DOHH2 (cell line): Measurements from ENCODE around the gene MPPED1.

Experiments
- H3F3A ChIP-seq: fragments of 200-600 bp; sonication (generic), shearing (Covaris generic); 2 replicates; pipeline ENCODE4 v1.6.0; 2016; ENCODE audit warnings: antibody characterized with exemption, mild to moderate bottlenecking; ENCODE audit not compliant: control insufficient read depth, insufficient read depth
- H3K27ac ChIP-seq: fragments of 200-600 bp; sonication (generic); 2 replicates; pipeline ENCODE4 v1.5.1; 2014; ENCODE audit warnings: low read depth, mild to moderate bottlenecking, low read length, moderate library complexity
- H3K27me3 ChIP-seq: fragments of 200-600 bp; sonication (generic); 2 replicates; pipeline ENCODE4 v1.6.1; 2014; ENCODE audit warnings: mild to moderate bottlenecking, low read length, mixed read lengths; ENCODE audit not compliant: control insufficient read depth
- H3K36me3 ChIP-seq: fragments of 200-600 bp; sonication (generic); 2 replicates; pipeline ENCODE4 v1.6.1; 2014; ENCODE audit warnings: mild to moderate bottlenecking, low read length, moderate library complexity, mixed read lengths; ENCODE audit not compliant: control insufficient read depth
- H3K4me1 ChIP-seq: fragments of 200-600 bp; sonication (generic); 2 replicates; pipeline ENCODE4 v1.6.1; 2014; ENCODE audit warnings: mild to moderate bottlenecking, low read length, mixed read lengths; ENCODE audit not compliant: control insufficient read depth
- H3K4me2 ChIP-seq: fragments of 200-600 bp; sonication (generic); 2 replicates; pipeline ENCODE4 v1.6.0; 2014; ENCODE audit warnings: mild to moderate bottlenecking, low read length, moderate library complexity
- H3K4me3 ChIP-seq: fragments of 200-600 bp; sonication (generic); 2 replicates; pipeline ENCODE4 v1.5.1; 2014; ENCODE audit warnings: mild to moderate bottlenecking, low read length, mixed read lengths
- H3K79me2 ChIP-seq: fragments of 200-600 bp; sonication (generic); 2 replicates; pipeline ENCODE4 v1.6.1; 2014; ENCODE audit warnings: mild to moderate bottlenecking, low read length, mixed read lengths; ENCODE audit not compliant: control insufficient read depth
- H3K9me2 ChIP-seq: fragments of 200-600 bp; sonication (generic); replicated peaks from 2 replicates; pipeline ENCODE4 v1.6.1; 2014; ENCODE audit warnings: mild to moderate bottlenecking, low read length, mixed read lengths; ENCODE audit not compliant: control insufficient read depth
- H3K9me3 ChIP-seq: fragments of 200-600 bp; sonication (generic); 2 replicates; pipeline ENCODE4 v1.6.1; 2014; ENCODE audit warnings: antibody characterized with exemption, low read length, mixed read lengths; ENCODE audit not compliant: control insufficient read depth, insufficient read depth
- H4K20me1 ChIP-seq: fragments of 200-600 bp; sonication (generic); 2 replicates; pipeline ENCODE4 v1.6.0; 2014; ENCODE audit warnings: low read depth, mild to moderate bottlenecking, antibody characterized with exemption, low read length, moderate library complexity; ENCODE audit not compliant: control insufficient read depth, insufficient read depth
- EZH2phosphoT487 ChIP-seq: fragments of 200-600 bp; sonication (generic); IDR thresholded peaks from 2 replicates; pipeline ENCODE4 v1.6.1; 2017; ENCODE audit warnings: borderline replicate concordance, mild to moderate bottlenecking, antibody characterized with exemption, low read length, moderate library complexity, mixed read lengths
- TF ChIP-seq, protein P1 (sequence below): fragments of 200-600 bp; sonication (generic); IDR thresholded peaks from one replicate; pipeline ENCODE4 v1.5.1; 2014; ENCODE audit warnings: antibody characterized with exemption, mild to moderate bottlenecking, low read depth, low read length; ENCODE audit not compliant: poor library complexity, severe bottlenecking

Gene MPPED1

DNA sequence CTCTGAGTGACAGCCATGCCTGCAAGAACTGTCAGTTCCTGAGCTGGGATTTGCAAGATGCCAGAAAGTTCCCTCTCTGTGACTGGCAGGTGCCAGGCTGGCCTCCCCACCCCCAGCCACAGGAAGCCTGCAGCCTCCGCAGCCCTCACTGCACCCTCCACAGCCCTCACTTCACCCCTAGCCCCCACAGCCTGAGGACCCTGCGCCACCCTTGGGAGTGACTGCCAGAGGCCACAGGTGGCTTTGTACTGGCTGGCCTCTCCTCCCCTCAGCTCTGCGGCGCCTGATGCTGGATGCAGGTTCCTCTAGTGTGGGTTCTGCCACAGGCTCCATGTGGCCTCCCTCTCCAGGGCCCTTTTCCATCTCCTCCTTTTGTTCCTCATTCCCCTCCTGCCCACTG is 28.7 kb downstream of the MPPED1 start:
- Histone ChIP-seq H4K20me1 (no peaks in the 10 kb centered on the region), H3K4me2 (no peak overlapping the region), H3K36me3 (no peaks in the 10 kb centered on the region), H3K4me3 (no peak overlapping the region), H3K9me3 (no peaks in the 10 kb centered on the region), H3K27ac (no peak overlapping the region), H3K4me1 (no peaks in the 10 kb centered on the region), H3F3A (no peaks in the 10 kb centered on the region), H3K9me2 (no peaks in the 10 kb centered on the region), H3K79me2 (no peaks in the 10 kb centered on the region), H3K27me3 (no peaks in the 10 kb centered on the region)
- TF ChIP-seq EZH2phosphoT487 = no peak
- TF ChIP-seq, protein P1, sequence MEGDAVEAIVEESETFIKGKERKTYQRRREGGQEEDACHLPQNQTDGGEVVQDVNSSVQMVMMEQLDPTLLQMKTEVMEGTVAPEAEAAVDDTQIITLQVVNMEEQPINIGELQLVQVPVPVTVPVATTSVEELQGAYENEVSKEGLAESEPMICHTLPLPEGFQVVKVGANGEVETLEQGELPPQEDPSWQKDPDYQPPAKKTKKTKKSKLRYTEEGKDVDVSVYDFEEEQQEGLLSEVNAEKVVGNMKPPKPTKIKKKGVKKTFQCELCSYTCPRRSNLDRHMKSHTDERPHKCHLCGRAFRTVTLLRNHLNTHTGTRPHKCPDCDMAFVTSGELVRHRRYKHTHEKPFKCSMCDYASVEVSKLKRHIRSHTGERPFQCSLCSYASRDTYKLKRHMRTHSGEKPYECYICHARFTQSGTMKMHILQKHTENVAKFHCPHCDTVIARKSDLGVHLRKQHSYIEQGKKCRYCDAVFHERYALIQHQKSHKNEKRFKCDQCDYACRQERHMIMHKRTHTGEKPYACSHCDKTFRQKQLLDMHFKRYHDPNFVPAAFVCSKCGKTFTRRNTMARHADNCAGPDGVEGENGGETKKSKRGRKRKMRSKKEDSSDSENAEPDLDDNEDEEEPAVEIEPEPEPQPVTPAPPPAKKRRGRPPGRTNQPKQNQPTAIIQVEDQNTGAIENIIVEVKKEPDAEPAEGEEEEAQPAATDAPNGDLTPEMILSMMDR = no peak

DNA sequence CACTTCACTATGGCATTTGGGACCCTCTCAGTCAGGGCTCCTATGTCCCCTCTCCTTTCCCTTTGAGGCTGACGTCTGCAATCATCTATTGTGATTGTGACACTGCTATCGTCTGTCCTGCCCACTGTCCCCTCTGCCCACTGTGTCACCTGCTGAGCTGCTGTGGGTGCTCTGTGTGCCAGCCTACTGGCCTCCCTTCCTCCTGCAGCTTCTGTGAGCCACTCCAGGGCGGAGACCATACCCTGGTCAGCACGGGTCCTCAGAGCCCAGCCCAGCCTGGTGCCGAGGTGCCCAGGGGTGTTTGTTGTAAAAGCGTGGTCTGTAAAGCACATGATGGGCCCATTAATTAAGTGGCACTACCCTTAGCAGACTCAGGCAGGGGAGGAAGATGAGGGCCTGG is 29.4 kb downstream of the MPPED1 start:
- Histone ChIP-seq H3K9me3 (no peaks in the 10 kb centered on the region), H3K27me3 (no peaks in the 10 kb centered on the region), H3K27ac (no peak overlapping the region), H3K36me3 (no peaks in the 10 kb centered on the region), H3K4me1 (no peaks in the 10 kb centered on the region), H4K20me1 (no peaks in the 10 kb centered on the region), H3K4me3 (no peak overlapping the region), H3K9me2 (no peaks in the 10 kb centered on the region), H3F3A (no peaks in the 10 kb centered on the region), H3K79me2 (no peaks in the 10 kb centered on the region), H3K4me2 (no peak overlapping the region)
- no peak for TF ChIP-seq EZH2phosphoT487
- TF ChIP-seq, protein P1 = no peak

DNA sequence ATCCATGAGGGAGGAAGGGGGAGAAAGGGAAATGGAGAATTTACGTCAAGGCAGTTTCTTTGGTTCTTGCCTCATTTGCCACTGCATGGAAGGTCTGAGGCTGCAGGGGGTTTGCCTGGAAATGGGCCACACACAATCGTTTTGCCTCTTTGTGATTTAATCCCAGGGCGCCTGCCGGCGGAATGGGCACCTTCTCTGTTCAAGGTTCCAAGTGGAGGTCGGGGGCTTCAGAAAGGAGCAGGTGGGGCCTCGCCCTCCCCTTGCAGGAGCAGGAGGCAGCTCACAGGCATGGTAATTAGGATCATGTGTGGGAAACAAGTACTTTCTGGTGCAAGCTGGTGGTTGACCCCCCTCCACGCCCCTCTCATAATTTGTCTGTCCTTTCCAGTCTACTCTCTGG is 29.9 kb downstream of the MPPED1 start:
- Histone ChIP-seq H3K79me2 (no peaks in the 10 kb centered on the region), H3K27ac (no peak overlapping the region), H3F3A (no peaks in the 10 kb centered on the region), H3K9me3 (no peaks in the 10 kb centered on the region), H3K36me3 (no peaks in the 10 kb centered on the region), H3K4me1 (no peaks in the 10 kb centered on the region), H3K4me2 (no peak overlapping the region), H3K9me2 (no peaks in the 10 kb centered on the region), H3K27me3 (peaks cover 3% of the 10 kb centered on the region; the same call in 1 of the 2 replicates), H3K4me3 (no peak overlapping the region), H4K20me1 (no peaks in the 10 kb centered on the region)
- TF ChIP-seq EZH2phosphoT487 = no peak

DNA sequence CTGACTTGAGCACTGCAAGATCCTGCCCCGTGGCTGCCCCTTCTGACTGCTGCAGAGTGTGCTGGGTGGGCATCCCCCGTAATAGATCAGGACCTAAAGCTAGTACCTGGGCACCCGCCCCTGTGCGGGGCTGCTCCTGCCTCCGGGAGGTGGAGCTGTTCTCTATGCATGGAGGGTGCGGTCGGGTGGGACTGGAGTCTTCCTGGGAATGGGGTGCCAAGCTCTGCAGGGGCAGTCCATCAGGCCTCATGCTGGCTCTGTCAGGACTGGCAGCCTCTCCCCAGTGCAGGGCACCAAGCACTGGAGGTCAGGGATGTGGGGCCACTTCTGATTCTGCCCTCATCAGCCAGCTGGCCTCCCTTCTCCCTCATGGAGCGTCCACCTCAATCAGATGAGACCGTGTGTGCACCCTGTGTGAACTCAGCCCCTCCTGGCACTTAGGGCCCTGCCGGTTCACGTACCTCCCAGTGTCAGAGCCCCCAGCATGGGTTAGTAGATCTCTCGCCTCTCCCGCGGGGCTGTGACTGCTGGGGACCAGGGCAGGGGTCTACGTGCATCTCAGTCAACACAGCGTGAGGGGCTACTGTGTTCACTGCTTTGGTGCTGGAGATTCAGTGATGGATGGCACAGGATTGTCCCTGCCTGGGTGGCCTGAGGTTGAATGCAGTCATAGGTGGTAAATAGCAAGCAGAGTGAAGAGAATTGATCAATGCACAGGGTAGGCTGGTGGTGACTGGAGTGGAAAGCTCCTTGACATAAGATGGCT is 30.8 kb downstream of the MPPED1 start:
- Histone ChIP-seq H3K4me3 (no peak overlapping the region), H3K36me3 (no peaks in the 10 kb centered on the region), H3F3A (no peaks in the 10 kb centered on the region), H3K27me3 (peaks cover 3% of the 10 kb centered on the region; the same call in 1 of the 2 replicates), H3K4me2 (no peak overlapping the region), H4K20me1 (no peaks in the 10 kb centered on the region), H3K79me2 (no peaks in the 10 kb centered on the region), H3K4me1 (no peaks in the 10 kb centered on the region), H3K9me2 (no peaks in the 10 kb centered on the region), H3K9me3 (no peaks in the 10 kb centered on the region), H3K27ac (no peak overlapping the region)
- TF ChIP-seq EZH2phosphoT487 = no peak
- TF ChIP-seq, protein P1 = no peak
